GM18498 (cell line): ENCODE measurements around the gene ATL3.
"Not testable (repeated sequence)": the region's sequence is repeated elsewhere in the genome, so short reads cannot be mapped to it uniquely, and the experiment has no call there.

Experiments
- ATAC-seq: cut with Tn5 transposase; IDR thresholded peaks from one replicate; pipeline ENCODE4 v1.9.1; 2021; ENCODE audit warnings: mild to moderate bottlenecking, moderate library complexity; ENCODE audit not compliant: unreplicated experiment

The ATL3 gene

GRCh38 chr11:63671322-63672155 lies at the start of gene ATL3:
TSS of gene ATL3 (minus strand) at chr11:63671376. CDS start at chr11:63671335, 41 bp downstream.
- peak; percentile 90 for ATAC-seq

- ATAC-seq, result no peak
Observed at GRCh38 chr11:63720611-63721010, 49.4 kb upstream of the ATL3 start.

- ATAC-seq, result no peak
Observed at GRCh38 chr11:63719987-63720386, 48.8 kb upstream of the ATL3 start.

- ATAC-seq, result no peak
Observed at GRCh38 chr11:63719001-63719400, 47.8 kb upstream of the ATL3 start.

- ATAC-seq, result no peak
Observed at GRCh38 chr11:63716046-63716445, 44.9 kb upstream of the ATL3 start.

- ATAC-seq, result no peak
Observed at GRCh38 chr11:63713766-63714165, 42.6 kb upstream of the ATL3 start.

- no peak for ATAC-seq
Observed at GRCh38 chr11:63711838-63712237, 40.7 kb upstream of the ATL3 start.

- no peak for ATAC-seq
Observed at GRCh38 chr11:63710476-63711217, 39.5 kb upstream of the ATL3 start.

- ATAC-seq, result no peak
Observed at GRCh38 chr11:63709336-63709884, 38.2 kb upstream of the ATL3 start.

GRCh38 chr11:63708764-63709163 lies 37.6 kb upstream of the ATL3 start:
- no peak for ATAC-seq

GRCh38 chr11:63705526-63705925 lies 34.4 kb upstream of the ATL3 start:
- no peak for ATAC-seq

- no peak for ATAC-seq
Observed at GRCh38 chr11:63699896-63700295, 28.7 kb upstream of the ATL3 start.

- ATAC-seq, result no peak
Observed at GRCh38 chr11:63698976-63699733, 28.0 kb upstream of the ATL3 start.

- no peak for ATAC-seq
Observed at GRCh38 chr11:63694596-63694995, 23.4 kb upstream of the ATL3 start.

GRCh38 chr11:63687845-63688244 lies 16.7 kb upstream of the ATL3 start:
- no peak for ATAC-seq

- ATAC-seq, result no peak
Observed at GRCh38 chr11:63686926-63687325, 15.8 kb upstream of the ATL3 start.

GRCh38 chr11:63685158-63685721 lies 14.1 kb upstream of the ATL3 start:
- not testable (repeated sequence) for ATAC-seq

- ATAC-seq, result no peak
Observed at GRCh38 chr11:63683133-63683991, 12.2 kb upstream of the ATL3 start.

GRCh38 chr11:63682066-63683021 lies 11.2 kb upstream of the ATL3 start:
- no peak for ATAC-seq
